Activated CD8-positive, alpha-beta memory T cell treated with anti-CD3 and anti-CD28 coated beads for 48 hours (primary cell): Measurements from ENCODE around the gene SMIM12.

Experiments
- DNase-seq, 3 experiments: peaks; one replicate each; pipeline ENCODE4 v3.0.0-alpha.2; 2020; ENCODE audit warnings: low read depth in 2 of 3, low spot score in 2 of 3

The SMIM12 gene

DNA sequence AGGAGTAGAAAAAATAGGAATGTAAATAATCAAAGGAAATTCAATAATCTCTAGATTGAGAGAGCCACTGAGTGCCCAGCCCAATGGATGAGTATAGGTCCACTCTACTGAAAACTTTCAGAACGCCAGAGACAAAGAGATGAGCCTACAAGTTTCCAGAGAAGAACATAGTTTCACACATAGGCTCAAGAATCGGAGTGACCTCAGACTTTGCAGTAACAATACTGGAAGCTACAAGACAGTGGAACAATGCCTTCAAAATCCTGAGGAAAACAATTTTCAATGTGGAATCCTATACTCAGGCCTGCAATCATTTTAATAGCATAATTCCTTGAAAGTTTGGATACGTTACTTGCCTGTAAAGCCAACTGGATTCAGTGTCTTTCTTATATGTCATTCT is 55.8 kb downstream of the SMIM12 start:
- DNase-seq: no peak
